ENCODE data around the gene FES.
"Not testable (repeated sequence)": the region's sequence is repeated elsewhere in the genome, so short reads cannot be mapped to it uniquely, and the experiment has no call there.

The FES gene

GRCh38 chr15:90891346-90891949 is 7.1 kb downstream of the FES start:
- no peak overlapping the region for H3K4me3 ChIP-seq (ENCODE audit: low read depth, low read length)
- DNase-seq (ENCODE audit: low read depth), result no peak
- TF ChIP-seq CTCF (IDR thresholded peaks at IDR 0.05; ENCODE audit: insufficient read depth, low read depth, low read length, missing control alignments), result no peak

GRCh38 chr15:90892023-90892422 is 7.7 kb downstream of the FES start:
- H3K4me3 ChIP-seq (ENCODE audit: low read depth, low read length), result no peak overlapping the region
- DNase-seq (ENCODE audit: low read depth), result no peak
- no peak for TF ChIP-seq CTCF (IDR thresholded peaks at IDR 0.05; ENCODE audit: insufficient read depth, low read depth, low read length, missing control alignments)

- TF ChIP-seq CTCF (IDR thresholded peaks at IDR 0.05; ENCODE audit: insufficient read depth, low read depth, low read length, missing control alignments), result no peak
- no peak for DNase-seq (ENCODE audit: low read depth)
- no peak overlapping the region for H3K4me3 ChIP-seq (ENCODE audit: low read depth, low read length)
These were observed 8.3 kb downstream of the FES start for GRCh38 chr15:90892498-90893174.

- H3K4me3 ChIP-seq (ENCODE audit: low read depth, low read length), result no peak overlapping the region
- no peak for TF ChIP-seq CTCF (IDR thresholded peaks at IDR 0.05; ENCODE audit: insufficient read depth, low read depth, low read length, missing control alignments)
- no peak for DNase-seq (ENCODE audit: low read depth)
These were observed 9.1 kb downstream of the FES start for GRCh38 chr15:90893175-90894090.

GRCh38 chr15:90895571-90896117 is 11.3 kb downstream of the FES start:
- no peak overlapping the region for H3K4me3 ChIP-seq (ENCODE audit: low read depth, low read length)
- no peak for DNase-seq (ENCODE audit: low read depth)
- no peak for TF ChIP-seq CTCF (IDR thresholded peaks at IDR 0.05; ENCODE audit: insufficient read depth, low read depth, low read length, missing control alignments)

- peak; percentile 84 for DNase-seq (ENCODE audit: low read depth)
- not testable (repeated sequence) for H3K4me3 ChIP-seq (ENCODE audit: low read depth, low read length)
- peak; percentile 4 for TF ChIP-seq CTCF (IDR thresholded peaks at IDR 0.05; ENCODE audit: insufficient read depth, low read depth, low read length, missing control alignments)
These were observed 12.9 kb downstream of the FES start for GRCh38 chr15:90897131-90897655.

Measured in GM12865 (cell line).